ENCODE results near the gene EARS2. TPM values are rescaled to one million over a fixed set of nuclear protein-coding genes. Genes with fewer than 3 reads are reported as not detected.

EARS2 gene
- total RNA-seq, 2 experiments from 2014 or later: 16.3 to 16.4 TPM

- H3K4me3 Mint-ChIP-seq: no peak overlapping the region
- ATAC-seq: no peak
- peaks cover 33% of the 10 kb centered on the region for H3K36me3 Mint-ChIP-seq (ENCODE audit: low read depth)
- H3K9me3 Mint-ChIP-seq (ENCODE audit: insufficient read depth): no peaks in the 10 kb centered on the region
- DNase-seq: no peak
- H3K27ac Mint-ChIP-seq: no peak overlapping the region
- CTCF ChIA-PET: interaction anchor here (0.7 kb wide), 1 partner anchor 16 kb away, joined by 3 read pairs; no protein-coding TSS in a partner anchor
- POLR2A ChIA-PET: interaction anchor here (1.0 kb wide), 1 partner anchor 9 kb away, joined by 4 read pairs; no protein-coding TSS in a partner anchor
- no peaks in the 10 kb centered on the region for H3K27me3 Mint-ChIP-seq (ENCODE audit: low read depth)
- H3K4me1 Mint-ChIP-seq (ENCODE audit: low read depth): no peaks in the 10 kb centered on the region
Measured at GRCh38 chr16:23580391-23580790, 23.2 kb upstream of the EARS2 start.

GRCh38 chr16:23579371-23579770 is 22.2 kb upstream of the EARS2 start:
- H3K36me3 Mint-ChIP-seq (ENCODE audit: low read depth): peaks cover 24% of the 10 kb centered on the region
- H3K27me3 Mint-ChIP-seq (ENCODE audit: low read depth): no peaks in the 10 kb centered on the region
- H3K4me3 Mint-ChIP-seq: no peak overlapping the region
- no peaks in the 10 kb centered on the region for H3K9me3 Mint-ChIP-seq (ENCODE audit: insufficient read depth)
- H3K27ac Mint-ChIP-seq: no peak overlapping the region
- ChIA-PET CTCF (no interaction called here), POLR2A (no interaction called here)
- ATAC-seq: no peak
- no peaks in the 10 kb centered on the region for H3K4me1 Mint-ChIP-seq (ENCODE audit: low read depth)
- DNase-seq: no peak

- ChIA-PET POLR2A (interaction anchor here (0.6 kb wide), 1 partner anchor 63 kb away, joined by 3 read pairs; no protein-coding TSS in a partner anchor), CTCF (no interaction called here)
- Mint-ChIP-seq H3K4me3 (no peak overlapping the region), H3K27ac (no peak overlapping the region), H3K4me1 (ENCODE audit: low read depth) (no peaks in the 10 kb centered on the region), H3K27me3 (ENCODE audit: low read depth) (no peaks in the 10 kb centered on the region), H3K9me3 (ENCODE audit: insufficient read depth) (no peaks in the 10 kb centered on the region), H3K36me3 (ENCODE audit: low read depth) (peaks cover 21% of the 10 kb centered on the region)
- no peak for ATAC-seq
- no peak for DNase-seq
Measured at GRCh38 chr16:23578101-23578830, 21.1 kb upstream of the EARS2 start.

- Mint-ChIP-seq H3K36me3 (ENCODE audit: low read depth) (peaks cover 21% of the 10 kb centered on the region), H3K4me3 (no peak overlapping the region), H3K27ac (no peak overlapping the region), H3K9me3 (ENCODE audit: insufficient read depth) (no peaks in the 10 kb centered on the region), H3K27me3 (ENCODE audit: low read depth) (no peaks in the 10 kb centered on the region), H3K4me1 (ENCODE audit: low read depth) (no peaks in the 10 kb centered on the region)
- ChIA-PET CTCF (no interaction called here), POLR2A (interaction anchor here (0.6 kb wide), 1 partner anchor 62 kb away, joined by 3 read pairs; no protein-coding TSS in a partner anchor)
- no peak for ATAC-seq
- no peak for DNase-seq
Measured at GRCh38 chr16:23577493-23577892, 20.3 kb upstream of the EARS2 start.

GRCh38 chr16:23575834-23576233 is 18.7 kb upstream of the EARS2 start:
- Mint-ChIP-seq H3K4me3 (no peak overlapping the region), H3K36me3 (ENCODE audit: low read depth) (peaks cover 25% of the 10 kb centered on the region), H3K27me3 (ENCODE audit: low read depth) (no peaks in the 10 kb centered on the region), H3K4me1 (ENCODE audit: low read depth) (no peaks in the 10 kb centered on the region), H3K27ac (no peak overlapping the region), H3K9me3 (ENCODE audit: insufficient read depth) (no peaks in the 10 kb centered on the region)
- ChIA-PET CTCF (interaction anchor here (0.7 to 1.0 kb wide), 3 partner anchors 11 to 140 kb away, joined by 3 read pairs; no protein-coding TSS in a partner anchor), POLR2A (no interaction called here)
- DNase-seq: no peak
- peak; percentile 42 for ATAC-seq

- Mint-ChIP-seq H3K4me1 (ENCODE audit: low read depth) (no peaks in the 10 kb centered on the region), H3K27ac (no peak overlapping the region), H3K27me3 (ENCODE audit: low read depth) (no peaks in the 10 kb centered on the region), H3K4me3 (no peak overlapping the region), H3K9me3 (ENCODE audit: insufficient read depth) (no peaks in the 10 kb centered on the region), H3K36me3 (ENCODE audit: low read depth) (peaks cover 14% of the 10 kb centered on the region)
- CTCF ChIA-PET: no interaction called here
- POLR2A ChIA-PET: interaction anchor here (0.6 kb wide), 1 partner anchor 365 kb away, joined by 3 read pairs; no protein-coding TSS in a partner anchor
- DNase-seq: no peak
- no peak for ATAC-seq
Measured at GRCh38 chr16:23573817-23574216, 16.7 kb upstream of the EARS2 start.

- POLR2A ChIA-PET: no interaction called here
- no peak overlapping the region for H3K4me3 Mint-ChIP-seq
Measured at GRCh38 chr16:23572394-23572793, 15.2 kb upstream of the EARS2 start.

GRCh38 chr16:23571895-23572294 is 14.7 kb upstream of the EARS2 start:
- ATAC-seq (no peak), DNase-seq (no peak)
- Mint-ChIP-seq H3K27ac (no peak overlapping the region), H3K4me1 (ENCODE audit: low read depth) (no peaks in the 10 kb centered on the region), H3K27me3 (ENCODE audit: low read depth) (no peaks in the 10 kb centered on the region), H3K9me3 (ENCODE audit: insufficient read depth) (no peaks in the 10 kb centered on the region), H3K36me3 (ENCODE audit: low read depth) (peaks cover 25% of the 10 kb centered on the region), H3K4me3 (no peak overlapping the region)
- POLR2A ChIA-PET: no interaction called here
- CTCF ChIA-PET: no interaction called here

More at GRCh38 chr16:23572394-23572793, 15.2 kb upstream of the EARS2 start:
- CTCF ChIA-PET: no interaction called here
- Mint-ChIP-seq H3K27ac (no peak overlapping the region), H3K9me3 (ENCODE audit: insufficient read depth) (no peaks in the 10 kb centered on the region), H3K27me3 (ENCODE audit: low read depth) (no peaks in the 10 kb centered on the region), H3K4me1 (ENCODE audit: low read depth) (no peaks in the 10 kb centered on the region), H3K36me3 (ENCODE audit: low read depth) (peaks cover 20% of the 10 kb centered on the region)
- ATAC-seq (no peak), DNase-seq (no peak)

- CTCF ChIA-PET: interaction anchor here (0.9 kb wide), 1 partner anchor 26 kb away, joined by 3 read pairs; no protein-coding TSS in a partner anchor
- ATAC-seq (no peak), DNase-seq (no peak)
- Mint-ChIP-seq H3K36me3 (ENCODE audit: low read depth) (peaks cover 29% of the 10 kb centered on the region), H3K27ac (peak overlapping the region; percentile 50), H3K4me3 (no peak overlapping the region), H3K27me3 (ENCODE audit: low read depth) (no peaks in the 10 kb centered on the region), H3K4me1 (ENCODE audit: low read depth) (no peaks in the 10 kb centered on the region), H3K9me3 (ENCODE audit: insufficient read depth) (no peaks in the 10 kb centered on the region)
- POLR2A ChIA-PET: interaction anchor here (0.7 to 1.1 kb wide), 2 partner anchors 9 to 12 kb away, joined by 4 read pairs; no protein-coding TSS in a partner anchor
Measured at GRCh38 chr16:23570992-23571632, 14.0 kb upstream of the EARS2 start.

- Mint-ChIP-seq H3K4me1 (ENCODE audit: low read depth) (no peaks in the 10 kb centered on the region), H3K9me3 (ENCODE audit: insufficient read depth) (no peaks in the 10 kb centered on the region), H3K4me3 (no peak overlapping the region), H3K27ac (no peak overlapping the region), H3K27me3 (ENCODE audit: low read depth) (no peaks in the 10 kb centered on the region), H3K36me3 (ENCODE audit: low read depth) (peaks cover 50% of the 10 kb centered on the region)
- ATAC-seq (no peak), DNase-seq (no peak)
- ChIA-PET CTCF (no interaction called here), POLR2A (no interaction called here)
Measured at GRCh38 chr16:23567602-23568001, 10.5 kb upstream of the EARS2 start.

- H3K9me3 Mint-ChIP-seq (ENCODE audit: insufficient read depth): no peaks in the 10 kb centered on the region
- ChIA-PET CTCF (no interaction called here), POLR2A (no interaction called here)
- no peaks in the 10 kb centered on the region for H3K4me1 Mint-ChIP-seq (ENCODE audit: low read depth)
- H3K27ac Mint-ChIP-seq: no peak overlapping the region
- H3K4me3 Mint-ChIP-seq: no peak overlapping the region
- DNase-seq (no peak), ATAC-seq (no peak)
- H3K27me3 Mint-ChIP-seq (ENCODE audit: low read depth): no peaks in the 10 kb centered on the region
- H3K36me3 Mint-ChIP-seq (ENCODE audit: low read depth): peaks cover 55% of the 10 kb centered on the region
Measured at GRCh38 chr16:23566724-23567123, 9.6 kb upstream of the EARS2 start.
